ENCODE results near the gene HSPD1. TPM values are rescaled to one million over a fixed set of nuclear protein-coding genes. Genes with fewer than 3 reads are reported as not detected.
"Not testable (repeated sequence)": the region's sequence is repeated elsewhere in the genome, so short reads cannot be mapped to it uniquely, and the experiment has no call there.

The HSPD1 gene
- total RNA-seq, 4 donors from 2014 or later, result 75.9 to 149 (median 108) TPM

DNA sequence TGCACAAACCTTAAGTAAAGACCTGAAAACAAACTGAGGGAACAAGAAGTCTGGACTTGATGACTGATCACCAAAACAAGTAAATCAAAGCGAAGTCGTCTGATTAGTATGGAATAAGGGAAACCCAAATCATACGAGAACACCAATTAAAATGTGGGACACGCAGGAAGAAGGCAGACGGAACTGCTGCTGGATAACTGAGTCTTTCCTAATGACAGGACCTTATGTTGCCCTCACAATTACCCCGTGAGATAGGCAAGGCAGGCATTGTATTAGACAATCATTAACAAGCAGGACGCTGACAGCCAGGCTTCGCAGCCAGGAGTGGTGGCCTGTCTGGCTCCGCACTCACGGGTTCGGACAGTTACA lies 46.9 kb downstream of the HSPD1 start:
- Histone ChIP-seq H3K9me3 (no peaks in the 10 kb centered on the region), H3K4me3 (peak overlapping the region; percentile 46 to 93 (median 68)), H3K27ac (peak overlapping the region; percentile 93 to 100 (median 98)), H3K27me3 (no peaks in the 10 kb centered on the region), H3K4me1 (peaks cover 10 to 28% (median 13%) of the 10 kb centered on the region in 4 donors), H3K36me3 (no peaks in the 10 kb centered on the region)
- TF ChIP-seq POLR2AphosphoS5 (IDR thresholded peaks at IDR 0.05) (no peak), EP300 (IDR thresholded peaks at IDR 0.05; ENCODE audit: low read depth) (no peak), POLR2A (IDR thresholded peaks at IDR 0.05) (no peak)
- 2% methylated on average over 11 of the region's 11 CpGs; no CpG with 5 or more reads in 1 of the 2 donors for WGBS, 2 donors (ENCODE audit: low coverage in 1 of 2)
- in situ Hi-C loops (cut with MboI; ENCODE audit: low pct_ligation_motif_present in 1 of 4, low pct_unique_long_range_greater_than_20kb in 1 of 4, low sequenced_read_pairs in 3 of 4) (no loop called here), intact Hi-C loops (cut with DNase I; ENCODE audit: low total_unique reads) (no loop called here)
- DNase-seq, result no peak

DNA sequence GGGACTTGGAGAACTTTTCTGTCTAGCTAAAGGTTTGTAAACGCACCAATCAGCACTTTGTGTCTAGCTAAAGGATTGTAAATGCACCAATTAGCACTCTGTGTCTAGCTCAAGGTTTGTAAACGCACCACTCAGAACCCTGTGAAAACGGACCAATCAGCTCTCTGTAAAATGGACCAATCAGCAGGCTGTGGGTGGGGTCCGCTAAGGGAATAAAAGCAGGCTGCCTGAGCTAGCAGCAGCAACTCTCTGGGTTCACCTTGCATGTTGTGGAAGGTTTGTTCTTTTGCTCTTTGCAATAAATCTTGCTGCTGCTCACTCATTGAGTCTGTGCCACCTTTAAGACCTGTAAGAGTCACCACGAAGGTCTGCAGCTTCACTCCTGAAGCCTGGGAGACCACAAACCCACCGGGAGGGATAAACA lies 48.7 kb downstream of the HSPD1 start:
- H3K4me3 ChIP-seq; H3K27ac ChIP-seq; intact Hi-C loops (cut with DNase I; ENCODE audit: low total_unique reads); H3K36me3 ChIP-seq; H3K27me3 ChIP-seq; DNase-seq; in situ Hi-C loops (cut with MboI; ENCODE audit: low pct_ligation_motif_present in 1 of 4, low pct_unique_long_range_greater_than_20kb in 1 of 4, low sequenced_read_pairs in 3 of 4); H3K9me3 ChIP-seq: not testable (repeated sequence)
- peaks cover 10 to 18% (median 13%) of the 10 kb centered on the region in 4 donors for H3K4me1 ChIP-seq
- WGBS, 2 donors (ENCODE audit: low coverage in 1 of 2), result 60 to 88% methylated on average over 1 to 6 of the region's 6 CpGs

DNA sequence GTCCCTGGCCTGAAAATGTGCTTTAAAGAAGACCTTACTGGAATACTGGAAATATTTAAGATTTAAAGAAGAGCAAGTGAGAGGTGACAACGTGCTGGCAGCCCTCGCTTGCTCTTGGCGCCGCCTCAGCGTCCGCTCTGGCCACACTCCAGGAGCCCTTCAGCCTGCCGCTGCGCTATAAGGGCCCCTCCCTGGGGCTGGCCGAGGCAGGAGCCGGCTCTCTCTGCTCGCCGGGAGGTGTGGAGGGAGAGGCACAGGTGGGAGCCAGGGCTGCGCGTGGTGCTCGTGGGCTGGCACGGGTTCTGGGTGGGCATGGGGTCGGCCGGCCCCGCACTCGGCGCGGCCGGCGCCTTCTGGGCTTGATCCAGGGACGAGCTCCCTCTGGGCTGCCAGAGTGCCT lies 49.2 kb downstream of the HSPD1 start:
- H3K4me3 ChIP-seq, result no peak overlapping the region
- 85% methylated on average over 25 of the region's 25 CpGs; no CpG with 5 or more reads in 1 of the 2 donors for WGBS, 2 donors (ENCODE audit: low coverage in 1 of 2)
- no peak for DNase-seq
- intact Hi-C loops (cut with DNase I; ENCODE audit: low total_unique reads), result no loop called here
- TF ChIP-seq POLR2AphosphoS5 (IDR thresholded peaks at IDR 0.05) (no peak), POLR2A (IDR thresholded peaks at IDR 0.05) (no peak), EP300 (IDR thresholded peaks at IDR 0.05; ENCODE audit: low read depth) (no peak)
- TF ChIP-seq, protein P1, sequence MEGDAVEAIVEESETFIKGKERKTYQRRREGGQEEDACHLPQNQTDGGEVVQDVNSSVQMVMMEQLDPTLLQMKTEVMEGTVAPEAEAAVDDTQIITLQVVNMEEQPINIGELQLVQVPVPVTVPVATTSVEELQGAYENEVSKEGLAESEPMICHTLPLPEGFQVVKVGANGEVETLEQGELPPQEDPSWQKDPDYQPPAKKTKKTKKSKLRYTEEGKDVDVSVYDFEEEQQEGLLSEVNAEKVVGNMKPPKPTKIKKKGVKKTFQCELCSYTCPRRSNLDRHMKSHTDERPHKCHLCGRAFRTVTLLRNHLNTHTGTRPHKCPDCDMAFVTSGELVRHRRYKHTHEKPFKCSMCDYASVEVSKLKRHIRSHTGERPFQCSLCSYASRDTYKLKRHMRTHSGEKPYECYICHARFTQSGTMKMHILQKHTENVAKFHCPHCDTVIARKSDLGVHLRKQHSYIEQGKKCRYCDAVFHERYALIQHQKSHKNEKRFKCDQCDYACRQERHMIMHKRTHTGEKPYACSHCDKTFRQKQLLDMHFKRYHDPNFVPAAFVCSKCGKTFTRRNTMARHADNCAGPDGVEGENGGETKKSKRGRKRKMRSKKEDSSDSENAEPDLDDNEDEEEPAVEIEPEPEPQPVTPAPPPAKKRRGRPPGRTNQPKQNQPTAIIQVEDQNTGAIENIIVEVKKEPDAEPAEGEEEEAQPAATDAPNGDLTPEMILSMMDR (IDR thresholded peaks at IDR 0.05), result no peak
- peaks cover 10 to 17% (median 12%) of the 10 kb centered on the region in 4 donors for H3K4me1 ChIP-seq
- H3K27ac ChIP-seq, result no peak overlapping the region
- in situ Hi-C loops (cut with MboI; ENCODE audit: low pct_ligation_motif_present in 1 of 4, low pct_unique_long_range_greater_than_20kb in 1 of 4, low sequenced_read_pairs in 3 of 4), result no loop called here
- no peaks in the 10 kb centered on the region for H3K9me3 ChIP-seq
- no peaks in the 10 kb centered on the region for H3K27me3 ChIP-seq
- no peaks in the 10 kb centered on the region for H3K36me3 ChIP-seq

DNA sequence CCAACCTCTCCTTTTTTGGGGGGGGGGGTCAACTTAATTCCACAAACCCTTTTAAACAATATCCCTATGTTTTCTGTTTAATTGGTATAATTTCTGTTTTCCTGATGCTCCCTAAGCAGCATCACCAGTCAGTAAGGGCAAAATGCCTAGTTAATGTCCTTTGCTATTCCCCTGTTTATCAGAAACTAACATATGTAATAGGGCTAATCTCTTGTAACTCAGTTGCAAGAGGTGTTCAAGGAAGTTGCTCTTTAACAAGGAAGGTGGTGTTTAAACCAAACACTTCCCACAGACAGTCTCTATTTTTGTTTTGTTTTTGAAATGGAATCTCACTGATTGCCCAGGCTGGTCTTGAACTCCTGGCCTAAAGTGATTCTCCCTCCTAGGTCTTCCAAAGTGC lies 52.8 kb downstream of the HSPD1 start:
- H3K4me3 ChIP-seq, result no peak overlapping the region
- no peak overlapping the region for H3K27ac ChIP-seq
- DNase-seq, result no peak
- H3K36me3 ChIP-seq, result no peaks in the 10 kb centered on the region
- in situ Hi-C loops (cut with MboI; ENCODE audit: low pct_ligation_motif_present in 1 of 4, low pct_unique_long_range_greater_than_20kb in 1 of 4, low sequenced_read_pairs in 3 of 4), result no loop called here
- intact Hi-C loops (cut with DNase I; ENCODE audit: low total_unique reads), result no loop called here
- TF ChIP-seq, protein P1 (IDR thresholded peaks at IDR 0.05), result no peak
- no peak for TF ChIP-seq POLR2A (IDR thresholded peaks at IDR 0.05)
- H3K27me3 ChIP-seq, result no peaks in the 10 kb centered on the region
- H3K4me1 ChIP-seq, result peaks cover 0 to 3% (median 0%) of the 10 kb centered on the region in 4 donors
- no peaks in the 10 kb centered on the region for H3K9me3 ChIP-seq

DNA sequence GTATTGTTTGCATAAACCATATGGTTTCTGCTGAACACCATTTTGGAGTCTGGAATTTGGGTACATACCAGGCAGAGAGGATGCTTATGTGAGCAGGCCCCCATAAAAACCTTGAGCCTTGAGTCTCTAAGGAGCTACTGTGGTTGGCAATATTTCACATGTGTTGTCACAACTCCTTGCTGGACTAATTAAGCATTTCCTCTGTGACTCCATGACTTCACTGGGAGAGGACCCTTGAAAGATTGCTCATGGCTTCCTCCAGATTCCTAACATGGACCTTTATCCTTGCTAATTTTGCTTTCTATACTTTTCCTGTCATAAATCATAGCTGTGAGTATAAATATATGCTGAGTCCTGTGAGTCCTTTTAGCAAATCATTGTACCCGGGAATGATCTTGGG lies 53.9 kb downstream of the HSPD1 start:
- H3K4me3 ChIP-seq, result no peak overlapping the region
- no peaks in the 10 kb centered on the region for H3K27me3 ChIP-seq
- H3K9me3 ChIP-seq, result no peaks in the 10 kb centered on the region
- TF ChIP-seq POLR2A (IDR thresholded peaks at IDR 0.05) (no peak), EP300 (IDR thresholded peaks at IDR 0.05; ENCODE audit: low read depth) (no peak), POLR2AphosphoS5 (IDR thresholded peaks at IDR 0.05) (no peak)
- TF ChIP-seq, protein P1 (IDR thresholded peaks at IDR 0.05), result no peak
- DNase-seq, result no peak
- no peak overlapping the region for H3K27ac ChIP-seq
- intact Hi-C loops (cut with DNase I; ENCODE audit: low total_unique reads) (no loop called here), in situ Hi-C loops (cut with MboI; ENCODE audit: low pct_ligation_motif_present in 1 of 4, low pct_unique_long_range_greater_than_20kb in 1 of 4, low sequenced_read_pairs in 3 of 4) (no loop called here)
- H3K4me1 ChIP-seq, result peaks cover 0 to 3% (median 0%) of the 10 kb centered on the region in 4 donors
- no peaks in the 10 kb centered on the region for H3K36me3 ChIP-seq
- WGBS, 2 donors (ENCODE audit: low coverage in 1 of 2), result 77 to 80% methylated on average over 1 of the region's 1 CpG
